Endothelial cell of umbilical vein (primary cell): ENCODE data around the gene TUBB4A. TPM values are rescaled to one million over a fixed set of nuclear protein-coding genes. Genes with fewer than 3 reads are reported as not detected.

Source experiments
- BruUV-seq: library from RNA; stranded (reverse); fragments of 400-500 nt; replicated peaks from 2 replicates; lab custom pipeline; 2021; lab: Mats Ljungman, UMichigan
- CTCF ChIA-PET: fragments of 300-600, 350-600 bp; sonication (Branson Sonifier 250); formaldehyde crosslinking; loops from one replicate; lab custom pipeline; 2021; ENCODE audit warnings: antibody characterized with exemption, inconsistent platforms; lab: Charles Lee
- POLR2A ChIA-PET: fragments of 300-600, 350-600 bp; sonication (Branson Sonifier 250); formaldehyde crosslinking; loops from one replicate; lab custom pipeline; 2021; ENCODE audit warnings: antibody characterized with exemption, inconsistent platforms; lab: Charles Lee
- DNase-seq: peaks from one replicate; pipeline ENCODE4 v3.0.0-alpha.2; 2011; ENCODE audit warnings: low read depth, low spot score
- FAIRE-seq: peaks from 2 replicates; lab custom pipeline; 2011; peaks lifted over from hg19 to GRCh38; lab: Jason Lieb, UNC
- H2AFZ ChIP-seq: 2 replicates; pipeline ENCODE4 v1.6.0; 2012; ENCODE audit warnings: low read depth, low read length, control low read depth, inconsistent platforms
- H3K27ac ChIP-seq: 2 replicates; pipeline ENCODE4 v1.5.1; 2011; ENCODE audit warnings: low read depth, mild to moderate bottlenecking, control low read depth, low read length, moderate library complexity; ENCODE audit not compliant: insufficient read depth
- H3K27me3 ChIP-seq, 2 experiments: 2 replicates each; pipeline versions ENCODE4 v1.6.0 to v1.6.1; 2011; ENCODE audit warnings: low read length in 2 of 2, mixed read lengths in 1 of 2; ENCODE audit not compliant: control insufficient read depth in 2 of 2, insufficient read depth in 2 of 2
- H3K36me3 ChIP-seq, 2 experiments: 2 replicates in 1 of 2; 3 replicates in 1 of 2; pipeline ENCODE4 v1.5.1; 2011; ENCODE audit warnings: low read length in 2 of 2, mild to moderate bottlenecking in 1 of 2, moderate library complexity in 1 of 2; ENCODE audit not compliant: control insufficient read depth in 2 of 2, insufficient read depth in 2 of 2; ENCODE audit errors: extremely low read depth in 1 of 2
- H3K4me1 ChIP-seq: 3 replicates; pipeline ENCODE4 v1.5.1; 2011; ENCODE audit warnings: mild to moderate bottlenecking, low read length; ENCODE audit not compliant: control insufficient read depth, insufficient read depth; ENCODE audit errors: extremely low read depth
- H3K4me2 ChIP-seq: 2 replicates; pipeline ENCODE4 v1.6.1; 2011; ENCODE audit warnings: low read length, control low read depth, mixed read lengths; ENCODE audit not compliant: insufficient read depth
- H3K4me3 ChIP-seq, 3 experiments: fragments of 200-600 bp in 1 of 3; sonication (generic), shearing (Covaris generic) in 1 of 3; replicated peaks in 1 of 3; 2 replicates each; pipeline ENCODE4 v1.5.1; 2011 to 2016; ENCODE audit warnings: control low read depth in 3 of 3, low read length in 3 of 3, mild to moderate bottlenecking in 2 of 3, inconsistent platforms in 1 of 3, low read depth in 1 of 3, moderate library complexity in 1 of 3; ENCODE audit not compliant: insufficient read depth in 1 of 3
- H3K79me2 ChIP-seq: 2 replicates; pipeline ENCODE4 v1.6.0; 2012; ENCODE audit warnings: low read length, inconsistent platforms; ENCODE audit not compliant: control insufficient read depth, insufficient read depth
- H3K9ac ChIP-seq: replicated peaks from 2 replicates; pipeline ENCODE3; 2011; ENCODE audit warnings: low read length, control low read depth; ENCODE audit not compliant: insufficient read depth; ENCODE audit errors: extremely low read depth
- H3K9me1 ChIP-seq: replicated peaks from 3 replicates; pipeline ENCODE4 v1.6.0; 2011; ENCODE audit warnings: mild to moderate bottlenecking, low read length; ENCODE audit not compliant: control insufficient read depth, insufficient read depth; ENCODE audit errors: extremely low read depth
- H3K9me3 ChIP-seq: replicated peaks from 2 replicates; pipeline ENCODE4 v1.5.1; 2012; ENCODE audit warnings: low read length, inconsistent platforms; ENCODE audit not compliant: control insufficient read depth, insufficient read depth
- H4K20me1 ChIP-seq: replicated peaks from 2 replicates; pipeline ENCODE3; 2011; ENCODE audit warnings: mild to moderate bottlenecking, low read length; ENCODE audit not compliant: control insufficient read depth, insufficient read depth; ENCODE audit errors: extremely low read depth
- EZH2 ChIP-seq: IDR thresholded peaks from 2 replicates; pipeline ENCODE4 v1.6.1; 2012; ENCODE audit warnings: borderline replicate concordance, low read depth, mild to moderate bottlenecking, moderate library complexity, low read length, inconsistent platforms; ENCODE audit not compliant: severe bottlenecking
- FOS ChIP-seq: IDR thresholded peaks from 2 replicates; pipeline ENCODE4 v1.6.1; 2011; ENCODE audit warnings: mild to moderate bottlenecking, low read length, moderate library complexity, borderline replicate concordance; ENCODE audit not compliant: insufficient read depth
- GATA2 ChIP-seq: IDR thresholded peaks from 2 replicates; pipeline ENCODE4 v1.7.0; 2011; ENCODE audit warnings: low read depth, mild to moderate bottlenecking, moderate library complexity, mixed read lengths, low read length; ENCODE audit not compliant: insufficient read length, insufficient read depth
- JUN ChIP-seq: IDR thresholded peaks from 2 replicates; pipeline ENCODE4 v1.6.1; 2011; ENCODE audit warnings: borderline replicate concordance, low read depth; ENCODE audit not compliant: insufficient read length, insufficient read depth
- MYC ChIP-seq: IDR thresholded peaks from one replicate; pipeline ENCODE4 v1.6.1; 2011; ENCODE audit warnings: mild to moderate bottlenecking, low read depth, low read length
- POLR2A ChIP-seq: IDR thresholded peaks from 2 replicates; pipeline ENCODE4 v1.6.1; 2012; ENCODE audit warnings: low read depth, mild to moderate bottlenecking, control low read depth, low read length
- POLR2AphosphoS5 ChIP-seq: IDR thresholded peaks from 2 replicates; pipeline ENCODE4 v1.6.1; 2012; ENCODE audit warnings: low read depth, mild to moderate bottlenecking, control low read depth, low read length, moderate library complexity; ENCODE audit not compliant: insufficient read depth
- dilution Hi-C: fragments of 300-500 bp; cut with MboI; formaldehyde crosslinking; loops from one replicate; pipeline ENCODE4 v1.15.0; 2019; ENCODE audit warnings: low sequenced_read_pairs; ENCODE audit not compliant: extremely low pct_ligation_motif_present
- intact Hi-C: fragments of 100-400 bp; cut with micrococcal nuclease; formaldehyde crosslinking; loops from one replicate; pipeline ENCODE4 v1.10.0; 2022
- polyA plus RNA-seq, 4 experiments: library from polyadenylated mRNA; depleted of rRNA in 3 of 4; stranded (reverse) in 3 of 4; unstranded in 1 of 4; fragments of >200 nt; gene quantifications; 2 replicates each; pipeline versions ENCODE4 v1.2.1 to v1.2.3, GENCODE V29; 2011 to 2012; ENCODE audit warnings: missing spikeins in 1 of 4
- total RNA-seq: library from RNA; stranded (reverse); gene quantifications from 2 replicates; pipeline ENCODE4 v1.2.3, GENCODE V29; 2021
- TF ChIP-seq, protein P1 (sequence below), 2 donors: IDR thresholded peaks; 1 replicate in 1 of 2; 2 replicates in 1 of 2; pipeline ENCODE4 v1.5.1; 2011; ENCODE audit warnings: low read length in 2 of 2, mild to moderate bottlenecking in 2 of 2, moderate library complexity in 2 of 2, control low read depth in 1 of 2, inconsistent platforms in 1 of 2, low read depth in 1 of 2; ENCODE audit not compliant: insufficient read depth in 1 of 2; ENCODE audit errors: extremely low read depth in 1 of 2
- TF ChIP-seq, protein P2 (sequence below): IDR thresholded peaks from 2 replicates; pipeline ENCODE4 v1.6.1; 2011; ENCODE audit not compliant: insufficient read depth, insufficient read length

TUBB4A gene
- total and polyA plus RNA-seq, 2 donors (not counting 3 experiments of a cell fraction or from before 2014, with no cell fraction given), result not detected

DNA sequence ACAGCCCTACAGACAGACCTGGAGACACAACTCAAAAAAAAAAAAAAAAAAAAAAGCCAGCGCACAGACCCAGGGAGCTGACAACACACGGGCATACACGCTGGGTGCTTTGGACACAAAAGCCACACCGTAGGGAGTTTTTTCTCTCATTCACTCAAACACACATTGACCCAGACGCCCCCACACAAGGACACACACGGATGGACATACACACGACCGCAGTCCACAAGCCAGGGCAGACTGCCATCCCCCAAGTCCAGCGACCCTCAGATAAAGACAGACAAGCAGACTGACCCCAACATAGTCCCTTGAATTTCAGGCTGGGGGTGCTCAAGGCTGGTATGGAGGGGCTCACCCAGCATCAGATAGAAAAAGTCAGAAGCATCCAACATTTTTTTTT, 12.0 kb upstream of the TUBB4A start:
- Histone ChIP-seq H3K9ac (no peak overlapping the region), H3K27me3 (no peaks in the 10 kb centered on the region), H3K79me2 (no peaks in the 10 kb centered on the region), H2AFZ (no peak overlapping the region), H3K27ac (no peak overlapping the region), H3K36me3 (no peaks in the 10 kb centered on the region), H3K9me1 (no peaks in the 10 kb centered on the region), H3K4me2 (no peak overlapping the region), H4K20me1 (no peaks in the 10 kb centered on the region), H3K4me3 (no peak overlapping the region), H3K4me1 (peaks cover 4% of the 10 kb centered on the region), H3K9me3 (no peaks in the 10 kb centered on the region)
- no TSS peak for BruUV-seq
- ChIA-PET CTCF (no interaction called here), POLR2A (interaction anchor here (0.6 kb wide), 1 partner anchor 585 kb away, joined by 9 read pairs; no protein-coding TSS in a partner anchor)
- TF ChIP-seq POLR2AphosphoS5 (no peak), MYC (no peak), FOS (no peak), EZH2 (no peak), POLR2A (no peak), JUN (no peak), GATA2 (no peak)
- TF ChIP-seq, protein P1, sequence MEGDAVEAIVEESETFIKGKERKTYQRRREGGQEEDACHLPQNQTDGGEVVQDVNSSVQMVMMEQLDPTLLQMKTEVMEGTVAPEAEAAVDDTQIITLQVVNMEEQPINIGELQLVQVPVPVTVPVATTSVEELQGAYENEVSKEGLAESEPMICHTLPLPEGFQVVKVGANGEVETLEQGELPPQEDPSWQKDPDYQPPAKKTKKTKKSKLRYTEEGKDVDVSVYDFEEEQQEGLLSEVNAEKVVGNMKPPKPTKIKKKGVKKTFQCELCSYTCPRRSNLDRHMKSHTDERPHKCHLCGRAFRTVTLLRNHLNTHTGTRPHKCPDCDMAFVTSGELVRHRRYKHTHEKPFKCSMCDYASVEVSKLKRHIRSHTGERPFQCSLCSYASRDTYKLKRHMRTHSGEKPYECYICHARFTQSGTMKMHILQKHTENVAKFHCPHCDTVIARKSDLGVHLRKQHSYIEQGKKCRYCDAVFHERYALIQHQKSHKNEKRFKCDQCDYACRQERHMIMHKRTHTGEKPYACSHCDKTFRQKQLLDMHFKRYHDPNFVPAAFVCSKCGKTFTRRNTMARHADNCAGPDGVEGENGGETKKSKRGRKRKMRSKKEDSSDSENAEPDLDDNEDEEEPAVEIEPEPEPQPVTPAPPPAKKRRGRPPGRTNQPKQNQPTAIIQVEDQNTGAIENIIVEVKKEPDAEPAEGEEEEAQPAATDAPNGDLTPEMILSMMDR (IDR thresholded peaks at IDR 0.05; ENCODE audit: extremely low read depth in 1 of 2, insufficient read depth in 1 of 2, low read depth in 1 of 2, low read length in 2 of 2), result no peak
- TF ChIP-seq, protein P2, sequence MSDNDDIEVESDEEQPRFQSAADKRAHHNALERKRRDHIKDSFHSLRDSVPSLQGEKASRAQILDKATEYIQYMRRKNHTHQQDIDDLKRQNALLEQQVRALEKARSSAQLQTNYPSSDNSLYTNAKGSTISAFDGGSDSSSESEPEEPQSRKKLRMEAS, result no peak
- intact Hi-C loops (no loop called here), dilution Hi-C loops (no loop called here)
- FAIRE-seq, result no peak
- DNase-seq, result no peak
